ENCODE results near the gene EPO.

Gene EPO

DNA sequence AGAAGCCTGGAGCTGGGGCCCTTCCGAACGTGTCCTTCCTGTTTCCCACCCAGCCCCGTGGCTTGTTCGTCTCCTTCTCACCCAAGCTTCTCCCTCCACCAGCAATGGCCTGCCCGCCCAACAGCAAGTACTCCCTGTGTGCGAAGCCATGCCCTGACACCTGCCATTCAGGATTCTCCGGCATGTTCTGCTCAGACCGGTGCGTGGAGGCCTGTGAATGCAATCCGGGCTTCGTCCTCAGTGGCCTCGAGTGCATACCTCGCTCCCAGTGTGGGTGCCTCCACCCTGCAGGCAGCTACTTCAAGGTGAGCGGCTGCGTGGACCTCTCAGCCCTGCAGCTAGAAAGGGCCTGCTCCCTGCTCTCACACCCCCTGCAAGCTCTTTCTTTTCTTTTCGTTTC lies 45.0 kb downstream of the EPO start:
- Histone ChIP-seq H3K18ac (ENCODE audit: low read length) (no peak overlapping the region), H2BK5ac (ENCODE audit: low read length) (no peak overlapping the region), H3K4ac (ENCODE audit: low read depth, low read length) (no peak overlapping the region), H4K8ac (ENCODE audit: low read depth, low read length) (no peak overlapping the region), H3K79me1 (ENCODE audit: low read length) (no peaks in the 10 kb centered on the region), H3K4me2 (ENCODE audit: low read length) (no peak overlapping the region), H3K4me3 (ENCODE audit: low read length) (no peak overlapping the region), H3K56ac (ENCODE audit: low read length) (no peak overlapping the region), H3K36me3 (ENCODE audit: control insufficient read depth, insufficient read depth, low read length) (no peaks in the 10 kb centered on the region), H2AK5ac (ENCODE audit: low read length) (no peak overlapping the region), H3K4me1 (ENCODE audit: control insufficient read depth, low read depth, low read length) (no peaks in the 10 kb centered on the region), H4K5ac (ENCODE audit: low read length) (no peak overlapping the region), H3K79me2 (ENCODE audit: control insufficient read depth, insufficient read depth, low read length) (no peaks in the 10 kb centered on the region), H3K23ac (ENCODE audit: low read length) (no peak overlapping the region), H3K27me3 (ENCODE audit: insufficient read depth, low read length, poor library complexity) (no peaks in the 10 kb centered on the region), H2BK120ac (ENCODE audit: low read depth, low read length) (no peak overlapping the region), H3K27ac (ENCODE audit: low read depth, low read length) (no peak overlapping the region), H3K9ac (ENCODE audit: low read length) (no peak overlapping the region), H2BK15ac (replicated peaks; ENCODE audit: low read depth) (no peak overlapping the region)
- no CpG with 5 or more reads among the region's 16 CpGs for WGBS (ENCODE audit: extremely low coverage, insufficient coverage, low lambda C conversion rate)
- DNase-seq = no peak

GRCh38 chr7:100768784-100769183 lies 48.5 kb downstream of the EPO start:
- no peaks in the 10 kb centered on the region for H3K4me1 ChIP-seq (ENCODE audit: control insufficient read depth, low read depth, low read length)
- H3K79me1 ChIP-seq (ENCODE audit: low read length) = no peaks in the 10 kb centered on the region
- H2BK5ac ChIP-seq (ENCODE audit: low read length) = no peak overlapping the region
- no peak overlapping the region for H3K4me2 ChIP-seq (ENCODE audit: low read length)
- H4K5ac ChIP-seq (ENCODE audit: low read length) = no peak overlapping the region
- H3K56ac ChIP-seq (ENCODE audit: low read length) = no peak overlapping the region
- no peak overlapping the region for H3K27ac ChIP-seq (ENCODE audit: low read depth, low read length)
- H4K8ac ChIP-seq (ENCODE audit: low read depth, low read length) = no peak overlapping the region
- no peak overlapping the region for H2BK15ac ChIP-seq (replicated peaks; ENCODE audit: low read depth)
- H3K79me2 ChIP-seq (ENCODE audit: control insufficient read depth, insufficient read depth, low read length) = no peaks in the 10 kb centered on the region
- H3K27me3 ChIP-seq (ENCODE audit: insufficient read depth, low read length, poor library complexity) = no peaks in the 10 kb centered on the region
- no peak overlapping the region for H3K9ac ChIP-seq (ENCODE audit: low read length)
- no peak for DNase-seq
- H2BK120ac ChIP-seq (ENCODE audit: low read depth, low read length) = no peak overlapping the region
- H3K18ac ChIP-seq (ENCODE audit: low read length) = no peak overlapping the region
- no peak overlapping the region for H3K4ac ChIP-seq (ENCODE audit: low read depth, low read length)
- no peak overlapping the region for H2AK5ac ChIP-seq (ENCODE audit: low read length)
- WGBS (ENCODE audit: extremely low coverage, insufficient coverage, low lambda C conversion rate) = no CpG with 5 or more reads among the region's 7 CpGs
- H3K36me3 ChIP-seq (ENCODE audit: control insufficient read depth, insufficient read depth, low read length) = no peaks in the 10 kb centered on the region
- H3K23ac ChIP-seq (ENCODE audit: low read length) = no peak overlapping the region
- H3K4me3 ChIP-seq (ENCODE audit: low read length) = no peak overlapping the region
